H1 (cell line): ENCODE data around the gene PLIN1. TPM values are rescaled to one million over a fixed set of nuclear protein-coding genes. Genes with fewer than 3 reads are reported as not detected.

Experiments
- CTCF ChIA-PET: fragments of 300-600 bp; sonication (Branson Sonifier 250); formaldehyde crosslinking; loops from one replicate; lab custom pipeline; 2021; ENCODE audit not compliant: partially characterized antibody; lab: Charles Lee
- POLR2A ChIA-PET: fragments of 300-600 bp; sonication (Branson Sonifier 250); formaldehyde crosslinking; loops from one replicate; lab custom pipeline; 2021; ENCODE audit warnings: inconsistent platforms; ENCODE audit not compliant: partially characterized antibody; lab: Charles Lee
- DNase-seq, 2 experiments: peaks; one replicate each; pipeline versions ENCODE4 v3.0.0 to v3.0.0-alpha.2; 2010 to 2022; ENCODE audit warnings: low spot score in 2 of 2, low read depth in 1 of 2, mixed read lengths in 1 of 2
- FAIRE-seq: peaks from 2 replicates; lab custom pipeline; 2011; peaks lifted over from hg19 to GRCh38; lab: Jason Lieb, UNC
- H2AFZ ChIP-seq: 2 replicates; pipeline ENCODE4 v1.8.1; 2012; ENCODE audit warnings: low read length, inconsistent platforms
- H2AK5ac ChIP-seq: 2 replicates; pipeline ENCODE4 v1.6.1; 2013; ENCODE audit warnings: low read depth, low read length
- H2BK120ac ChIP-seq: replicated peaks from 2 replicates; pipeline ENCODE3; 2013; ENCODE audit warnings: low read depth, low read length, inconsistent platforms
- H2BK12ac ChIP-seq: 2 replicates; pipeline ENCODE4 v1.6.1; 2013; ENCODE audit warnings: low read depth, low read length
- H2BK15ac ChIP-seq: 2 replicates; pipeline ENCODE4 v1.6.1; 2013; ENCODE audit warnings: low read length
- H2BK20ac ChIP-seq: 2 replicates; pipeline ENCODE4 v1.6.1; 2013; ENCODE audit warnings: low read length
- H2BK5ac ChIP-seq: 2 replicates; pipeline ENCODE4 v1.6.1; 2013; ENCODE audit warnings: low read depth, low read length
- H3K14ac ChIP-seq: 2 replicates; pipeline ENCODE4 v1.6.1; 2013; ENCODE audit warnings: inconsistent platforms; ENCODE audit not compliant: insufficient read length
- H3K18ac ChIP-seq: 2 replicates; pipeline ENCODE4 v1.6.1; 2013; ENCODE audit warnings: low read length; ENCODE audit errors: extremely low read depth
- H3K23ac ChIP-seq: 2 replicates; pipeline ENCODE4 v1.6.1; 2013; ENCODE audit warnings: inconsistent platforms; ENCODE audit not compliant: insufficient read length
- H3K23me2 ChIP-seq: 2 replicates; pipeline ENCODE4 v1.6.1; 2013; ENCODE audit warnings: low read depth, low read length
- H3K27ac ChIP-seq: 2 replicates; pipeline ENCODE4 v1.6.1; 2011; ENCODE audit warnings: low read depth, low read length, inconsistent platforms
- H3K27me3 ChIP-seq, 4 experiments: replicated peaks in 1 of 4; 1 replicate in 1 of 4; 2 replicates in 3 of 4; pipeline versions ENCODE4 v1.6.1 to v1.8.1; 2011 to 2013; ENCODE audit warnings: low read length in 3 of 4, mild to moderate bottlenecking in 3 of 4, inconsistent platforms in 2 of 4, mixed read lengths in 2 of 4, moderate library complexity in 1 of 4; ENCODE audit not compliant: control insufficient read depth in 3 of 4, insufficient read depth in 3 of 4; ENCODE audit errors: extremely low read depth in 1 of 4
- H3K36me3 ChIP-seq, 4 experiments: 2 replicates each; pipeline versions ENCODE4 v1.6.1 to v1.8.1; 2011 to 2013; ENCODE audit warnings: mild to moderate bottlenecking in 4 of 4, low read length in 3 of 4, moderate library complexity in 2 of 4, control low read depth in 1 of 4, inconsistent platforms in 1 of 4; ENCODE audit not compliant: insufficient read depth in 4 of 4, control insufficient read depth in 2 of 4
- H3K4ac ChIP-seq: replicated peaks from 2 replicates; pipeline ENCODE3; 2013; ENCODE audit warnings: low read length, low read depth, mixed read lengths, inconsistent platforms; ENCODE audit not compliant: insufficient read length
- H3K4me1 ChIP-seq, 4 experiments: replicated peaks in 1 of 4; 1 replicate in 1 of 4; 2 replicates in 3 of 4; pipeline versions ENCODE4 v1.6.1 to v1.8.1; 2011 to 2013; ENCODE audit warnings: low read length in 3 of 4, inconsistent platforms in 2 of 4, mixed read lengths in 1 of 4; ENCODE audit not compliant: insufficient read depth in 4 of 4, control insufficient read depth in 3 of 4
- H3K4me2 ChIP-seq, 2 experiments: 2 replicates each; pipeline versions ENCODE4 v1.6.1 to v1.8.1; 2011 to 2013; ENCODE audit warnings: low read depth in 2 of 2, low read length in 2 of 2, control low read depth in 1 of 2, inconsistent platforms in 1 of 2, mild to moderate bottlenecking in 1 of 2; ENCODE audit not compliant: insufficient read depth in 1 of 2
- H3K4me3 ChIP-seq, 4 experiments: fragments of 200-600, 300-600 bp in 1 of 4; sonication (generic), shearing (Covaris generic), sonication (Bioruptor Twin) in 1 of 4; 2 replicates each; pipeline versions ENCODE4 v1.5.1 to v1.8.1; 2011 to 2016; ENCODE audit warnings: low read length in 4 of 4, low read depth in 3 of 4, control low read depth in 2 of 4, inconsistent platforms in 2 of 4, mild to moderate bottlenecking in 2 of 4, mixed read lengths in 1 of 4, moderate library complexity in 1 of 4; ENCODE audit not compliant: insufficient read depth in 2 of 4; ENCODE audit errors: extremely low read depth in 1 of 4
- H3K56ac ChIP-seq: replicated peaks from 2 replicates; pipeline ENCODE3; 2013; ENCODE audit warnings: low read depth, mild to moderate bottlenecking, mixed read lengths, low read length, inconsistent platforms; ENCODE audit not compliant: insufficient read length
- H3K79me1 ChIP-seq: 2 replicates; pipeline ENCODE4 v1.6.1; 2013; ENCODE audit warnings: low read depth, low read length, control low read depth
- H3K79me2 ChIP-seq, 2 experiments: 2 replicates each; pipeline versions ENCODE4 v1.6.1 to v1.8.1; 2012 to 2013; ENCODE audit warnings: low read length in 2 of 2, mild to moderate bottlenecking in 2 of 2, inconsistent platforms in 1 of 2; ENCODE audit not compliant: insufficient read depth in 2 of 2, control insufficient read depth in 1 of 2
- H3K9ac ChIP-seq, 4 experiments: replicated peaks in 1 of 4; 1 replicate in 1 of 4; 2 replicates in 3 of 4; pipeline versions ENCODE4 v1.6.1 to v1.8.1; 2011 to 2013; ENCODE audit warnings: low read depth in 3 of 4, low read length in 3 of 4, control low read depth in 2 of 4, mild to moderate bottlenecking in 2 of 4, moderate library complexity in 2 of 4, inconsistent platforms in 1 of 4; ENCODE audit errors: extremely low read depth in 1 of 4
- H3K9me3 ChIP-seq, 2 experiments: 2 replicates each; pipeline versions ENCODE4 v1.6.1 to v1.8.1; 2012 to 2013; ENCODE audit warnings: mild to moderate bottlenecking in 2 of 2, moderate library complexity in 2 of 2, control low read depth in 1 of 2, inconsistent platforms in 1 of 2, low read depth in 1 of 2, low read length in 1 of 2, mixed read lengths in 1 of 2; ENCODE audit not compliant: insufficient read depth in 2 of 2
- H4K20me1 ChIP-seq, 2 experiments: replicated peaks in 1 of 2; 2 replicates each; pipeline versions ENCODE3 to v1.8.1; 2011 to 2013; ENCODE audit warnings: inconsistent platforms in 2 of 2, low read length in 2 of 2, mild to moderate bottlenecking in 1 of 2; ENCODE audit not compliant: insufficient read depth in 2 of 2, control insufficient read depth in 1 of 2
- H4K5ac ChIP-seq: 2 replicates; pipeline ENCODE4 v1.6.1; 2013; ENCODE audit warnings: low read length, low read depth, mixed read lengths, inconsistent platforms; ENCODE audit not compliant: insufficient read length
- H4K8ac ChIP-seq: 2 replicates; pipeline ENCODE4 v1.8.0; 2013; ENCODE audit warnings: mild to moderate bottlenecking, moderate library complexity, low read length, inconsistent platforms; ENCODE audit not compliant: insufficient read depth; ENCODE audit errors: extremely low read depth
- H4K91ac ChIP-seq: replicated peaks from 2 replicates; pipeline ENCODE3; 2013; ENCODE audit warnings: low read length, mixed read lengths, inconsistent platforms; ENCODE audit not compliant: insufficient read length
- MAFK ChIP-seq: IDR thresholded peaks from 2 replicates; pipeline ENCODE4 v1.6.1; 2012; ENCODE audit warnings: low read depth, mild to moderate bottlenecking, improper control_type of control experiment, low read length
- WGBS, 2 experiments: shearing (Covaris generic) in 1 of 2; methylation state at CpG; one replicate each; pipeline versions ENCODE4 v1.1.6 to v1.1.7; 2013 to 2015; ENCODE audit warnings: low lambda C conversion rate in 2 of 2, mixed read lengths in 2 of 2, inconsistent platforms in 1 of 2, low coverage in 1 of 2, missing lambda C conversion rate in 1 of 2; ENCODE audit not compliant: insufficient replicate concordance in 2 of 2, insufficient coverage in 1 of 2, insufficient read length in 1 of 2; ENCODE audit errors: extremely low coverage in 1 of 2, missing lambda C conversion rate in 1 of 2; 5-methylcytosine and 5-hydroxymethylcytosine counted together
- polyA plus RNA-seq, 7 experiments: library from polyadenylated mRNA; depleted of rRNA in 3 of 7; stranded (reverse) in 5 of 7; unstranded in 2 of 7; fragments of >200 nt in 5 of 7; fragments of 200-250 nt in 2 of 7; gene quantifications; 1 replicate in 5 of 7; 2 replicates in 1 of 7; 4 replicates in 1 of 7; pipeline versions ENCODE4 v1.2.1 to v1.2.3, GENCODE V29; 2011 to 2013; ENCODE audit warnings: missing spikeins in 2 of 7, mixed read lengths in 2 of 7
- total RNA-seq: library from RNA; stranded (reverse); fragmentation: NEBNext Ultra II Directional; extraction: Animal tissue kit (Norgen Biotek cat#: 25700); gene quantifications from 2 replicates; pipeline ENCODE4 v1.2.1, GENCODE V29; 2021

PLIN1 gene
- total and polyA plus RNA-seq, 2 of the 8 experiments (the other 6 are each of a cell fraction or from before 2014, with no cell fraction given), result 0.33 TPM; not detected in 1

- no peak overlapping the region for H4K91ac ChIP-seq
- H3K79me2 ChIP-seq, result no peaks in the 10 kb centered on the region
- H3K56ac ChIP-seq, result no peak overlapping the region
- no peak for DNase-seq
- no peak overlapping the region for H2BK15ac ChIP-seq
- no peak overlapping the region for H3K4ac ChIP-seq
- H4K5ac ChIP-seq, result no peak overlapping the region
- H2BK12ac ChIP-seq, result no peak overlapping the region
- H4K8ac ChIP-seq, result no peak overlapping the region
- no peak overlapping the region for H3K14ac ChIP-seq
- no peaks in the 10 kb centered on the region for H3K23me2 ChIP-seq
- no peak overlapping the region for H2BK5ac ChIP-seq
- H3K18ac ChIP-seq, result no peak overlapping the region
- H2BK20ac ChIP-seq, result no peak overlapping the region
- H2AK5ac ChIP-seq, result no peak overlapping the region
- H3K9me3 ChIP-seq, result no peaks in the 10 kb centered on the region
- H3K27ac ChIP-seq, result no peak overlapping the region
- H2BK120ac ChIP-seq, result no peak overlapping the region
- H3K79me1 ChIP-seq, result peaks cover 3% of the 10 kb centered on the region; the same call in 1 of the 2 replicates
- no peak overlapping the region for H3K23ac ChIP-seq
- no peak overlapping the region for H3K9ac ChIP-seq
- H3K4me1 ChIP-seq, result no peaks in the 10 kb centered on the region
- H4K20me1 ChIP-seq, result peaks cover 8 to 24% of the 10 kb centered on the region in 2 experiments
- peaks cover 53 to 94% (median 84%) of the 10 kb centered on the region in 4 experiments for H3K36me3 ChIP-seq
- WGBS, 2 experiments, result 86% methylated on average over 1 of the region's 1 CpG; no CpG with 5 or more reads in 1 of the 2 experiments
- H2AFZ ChIP-seq, result no peak overlapping the region
- ChIA-PET CTCF (interaction anchor here (4.1 kb wide), 1 partner anchor 24 kb away, joined by 18 read pairs; no protein-coding TSS in a partner anchor), POLR2A (interaction anchor here (1.1 to 3.0 kb wide), 4 partner anchors 11 to 48 kb away, joined by 3 to 6 read pairs (median 4); partner anchors contain the start of gene TICRR)
- H3K27me3 ChIP-seq, result no peaks in the 10 kb centered on the region
- no peak overlapping the region for H3K4me3 ChIP-seq
- H3K4me2 ChIP-seq, result no peak overlapping the region
- FAIRE-seq, result no peak
- TF ChIP-seq MAFK, result no peak
These were observed 56.0 kb downstream of the PLIN1 start for GRCh38 chr15:89623165-89623564.
